GM23338 (cell line): ENCODE results near the gene TOX2. TPM values are rescaled to one million over a fixed set of nuclear protein-coding genes. Genes with fewer than 3 reads are reported as not detected.

Source experiments
- ATAC-seq: fragments of 200-7000 bp; cut with Tn5 transposase; 3 replicates; pipeline ENCODE4 v1.9.1; 2020
- DNase-seq: peaks from one replicate; pipeline ENCODE4 v3.0.0-alpha.2; 2015; ENCODE audit warnings: low spot score
- H2AFZ ChIP-seq: fragments of 200-600 bp; sonication (generic); 2 replicates; pipeline ENCODE4 v1.8.0; 2016; ENCODE audit warnings: antibody characterized with exemption, mild to moderate bottlenecking, moderate library complexity
- H3F3A ChIP-seq: fragments of 200-600 bp; sonication (generic); replicated peaks from 2 replicates; pipeline ENCODE4 v1.8.0; 2017; ENCODE audit warnings: antibody characterized with exemption, mixed run types, low read depth
- H3K27ac ChIP-seq: fragments of 200-600 bp; sonication (generic); 2 replicates; pipeline ENCODE4 v1.6.1; 2016; ENCODE audit warnings: low read depth
- H3K27me3 ChIP-seq: fragments of 200-600 bp; sonication (generic); 2 replicates; pipeline ENCODE4 v1.8.0; 2016; ENCODE audit warnings: mild to moderate bottlenecking, mixed run types, moderate library complexity; ENCODE audit not compliant: insufficient read depth
- H3K36me3 ChIP-seq: fragments of 200-600 bp; sonication (generic); 2 replicates; pipeline ENCODE4 v1.8.0; 2016; ENCODE audit warnings: mild to moderate bottlenecking; ENCODE audit not compliant: insufficient read depth
- H3K4me1 ChIP-seq: fragments of 200-600 bp; sonication (generic); 2 replicates; pipeline ENCODE4 v1.8.0; 2016; ENCODE audit warnings: mild to moderate bottlenecking, moderate library complexity; ENCODE audit not compliant: insufficient read depth
- H3K4me2 ChIP-seq: fragments of 200-600 bp; sonication (generic); 2 replicates; pipeline ENCODE4 v1.7.1; 2017; ENCODE audit warnings: mixed run types
- H3K4me3 ChIP-seq: fragments of 200-600 bp; sonication (generic); 2 replicates; pipeline ENCODE4 v1.6.1; 2016; ENCODE audit warnings: mixed run types
- H3K79me2 ChIP-seq: fragments of 200-600 bp; sonication (generic); replicated peaks from 2 replicates; pipeline ENCODE4 v1.8.0; 2017; ENCODE audit warnings: mild to moderate bottlenecking; ENCODE audit not compliant: insufficient read depth
- H3K9me2 ChIP-seq: fragments of 200-600 bp; sonication (generic); 2 replicates; pipeline ENCODE4 v1.8.0; 2017; ENCODE audit not compliant: insufficient read depth
- H4K20me1 ChIP-seq: fragments of 200-600 bp; sonication (generic); replicated peaks from 2 replicates; pipeline ENCODE4 v1.8.0; 2017; ENCODE audit warnings: mild to moderate bottlenecking; ENCODE audit not compliant: insufficient read depth
- H3K27ac Mint-ChIP-seq: 2 replicates; pipeline ENCODE4 v1.8.0; 2020; ENCODE audit warnings: inconsistent platforms, mild to moderate bottlenecking, moderate library complexity, mixed read lengths
- H3K27me3 Mint-ChIP-seq: 3 replicates; pipeline ENCODE4 v1.8.0; 2022; ENCODE audit warnings: low read depth, mild to moderate bottlenecking, moderate library complexity, mixed read lengths, inconsistent platforms; ENCODE audit not compliant: insufficient read depth, poor library complexity
- H3K36me3 Mint-ChIP-seq: 3 replicates; pipeline ENCODE4 v1.8.0; 2021; ENCODE audit warnings: low read depth, mild to moderate bottlenecking, inconsistent platforms, moderate library complexity, mixed read lengths
- H3K4me1 Mint-ChIP-seq: 3 replicates; pipeline ENCODE4 v1.8.0; 2020; ENCODE audit warnings: mild to moderate bottlenecking, inconsistent platforms, mixed read lengths
- H3K4me3 Mint-ChIP-seq: 3 replicates; pipeline ENCODE4 v1.8.0; 2021; ENCODE audit warnings: moderate library complexity, mild to moderate bottlenecking, inconsistent platforms, mixed read lengths
- H3K9me3 Mint-ChIP-seq: 3 replicates; pipeline ENCODE4 v1.8.0; 2020; ENCODE audit warnings: moderate library complexity, mild to moderate bottlenecking, inconsistent platforms, mixed read lengths
- CREB1 ChIP-seq: fragments of 250-450 bp; sonication (Bioruptor Pico); IDR thresholded peaks from 2 replicates; pipeline ENCODE4 v1.5.0; 2020; ENCODE audit warnings: low read depth, mild to moderate bottlenecking, moderate library complexity
- CTCF ChIP-seq, 2 experiments: fragments of 200-600 bp in 1 of 2; sonication (generic) in 1 of 2; conservative IDR thresholded peaks; 2 replicates each; pipeline versions ENCODE4 v1.5.1 to v1.6.1; 2016 to 2017; ENCODE audit warnings: antibody characterized with exemption in 2 of 2, low read depth in 2 of 2, mild to moderate bottlenecking in 2 of 2, moderate library complexity in 1 of 2
- ETS1 ChIP-seq: IDR thresholded peaks from 2 replicates; pipeline ENCODE4 v1.6.1; 2016; ENCODE audit warnings: antibody characterized with exemption
- EZH2 ChIP-seq: fragments of 200-600 bp; sonication (generic); IDR thresholded peaks from one replicate; pipeline ENCODE4 v1.8.0; 2017; ENCODE audit warnings: antibody characterized with exemption, mild to moderate bottlenecking, low read depth; ENCODE audit not compliant: unreplicated experiment
- EZH2phosphoT487 ChIP-seq: fragments of 200-600 bp; sonication (generic); IDR thresholded peaks from one replicate; pipeline ENCODE4 v1.8.1; 2018; ENCODE audit warnings: antibody characterized with exemption; ENCODE audit not compliant: unreplicated experiment
- JUNB ChIP-seq: IDR thresholded peaks from one replicate; pipeline ENCODE4 v1.6.1; 2016; ENCODE audit warnings: antibody characterized with exemption; ENCODE audit not compliant: unreplicated experiment
- REST ChIP-seq: IDR thresholded peaks from one replicate; pipeline ENCODE4 v1.6.1; 2018; ENCODE audit warnings: antibody characterized with exemption; ENCODE audit not compliant: unreplicated experiment
- STAT1 ChIP-seq: IDR thresholded peaks from one replicate; pipeline ENCODE4 v1.6.1; 2016; ENCODE audit warnings: antibody characterized with exemption; ENCODE audit not compliant: unreplicated experiment
- ZNF114 ChIP-seq: fragments of 250-450 bp; sonication (Bioruptor Pico); IDR thresholded peaks from 2 replicates; pipeline ENCODE4 v1.5.0; 2020; ENCODE audit warnings: mild to moderate bottlenecking, moderate library complexity
- ZNF331 ChIP-seq: fragments of 250-450 bp; sonication (Bioruptor Pico); IDR thresholded peaks from 2 replicates; pipeline ENCODE4 v1.5.0; 2020; ENCODE audit warnings: low read depth, mild to moderate bottlenecking, moderate library complexity
- ZNF462 ChIP-seq: fragments of 250-450 bp; sonication (Bioruptor Pico); IDR thresholded peaks from 2 replicates; pipeline ENCODE4 v1.5.0; 2020; ENCODE audit warnings: mild to moderate bottlenecking, moderate library complexity
- polyA plus RNA-seq: library from polyadenylated mRNA; unstranded; fragments of >200 nt; fragmentation: Nextera tagmentation; extraction: Ambion mirVana; gene quantifications from 2 replicates; pipeline ENCODE4 v1.2.1, GENCODE V29; 2016
- total RNA-seq: library from RNA; depleted of rRNA; stranded (reverse); fragments of >200 nt; shearing (Covaris generic); gene quantifications from 2 replicates; pipeline ENCODE4 v1.2.3, GENCODE V29; 2014

Gene TOX2
- total and polyA plus RNA-seq, 2 experiments from 2014 or later: 1.4 to 1.5 TPM

- TF ChIP-seq CREB1 (CRISPR knock-in tag) (no peak), ZNF114 (CRISPR knock-in tag) (no peak), EZH2phosphoT487 (no peak), ETS1 (no peak), JUNB (no peak), STAT1 (no peak), EZH2 (no peak)
These were observed 21.6 kb downstream of the TOX2 start (continued) for GRCh38 chr20:43936104-43936770.

GRCh38 chr20:43936805-43937204 lies 22.2 kb downstream of the TOX2 start:
- Histone ChIP-seq H4K20me1 (no peaks in the 10 kb centered on the region), H2AFZ (no peak overlapping the region), H3K36me3 (no peaks in the 10 kb centered on the region), H3K4me3 (no peak overlapping the region), H3K27me3 (no peaks in the 10 kb centered on the region), H3K4me1 (no peaks in the 10 kb centered on the region), H3F3A (no peaks in the 10 kb centered on the region), H3K27ac (no peak overlapping the region), H3K9me2 (no peaks in the 10 kb centered on the region), H3K4me2 (no peak overlapping the region), H3K79me2 (no peaks in the 10 kb centered on the region)
- DNase-seq (no peak), ATAC-seq (no peak)
- no peaks in the 10 kb centered on the region for H3K36me3 Mint-ChIP-seq
- H3K4me3 Mint-ChIP-seq: no peak overlapping the region
- H3K4me1 Mint-ChIP-seq: peaks cover 12% of the 10 kb centered on the region; the same call in 2 of the 3 replicates
- H3K27ac Mint-ChIP-seq: peak overlapping the region; percentile 41; the same call in 1 of the 2 replicates
- no peaks in the 10 kb centered on the region; the same call in 2 of the 3 replicates for H3K9me3 Mint-ChIP-seq
- peaks cover 6% of the 10 kb centered on the region for H3K27me3 Mint-ChIP-seq
- no peak for TF ChIP-seq ZNF462 (CRISPR knock-in tag)
- TF ChIP-seq ZNF114 (CRISPR knock-in tag): no peak
- TF ChIP-seq REST: no peak
- TF ChIP-seq STAT1: no peak
- no peak for TF ChIP-seq CTCF (conservative IDR thresholded peaks at IDR 0.05; ENCODE audit: low read depth in 2 of 2)
- no peak for TF ChIP-seq ZNF331 (CRISPR knock-in tag)
- no peak for TF ChIP-seq EZH2phosphoT487
- TF ChIP-seq CREB1 (CRISPR knock-in tag): no peak
